ENCODE results near the gene ARHGAP44. TPM values are rescaled to one million over a fixed set of nuclear protein-coding genes. Genes with fewer than 3 reads are reported as not detected.
"Not testable (repeated sequence)": the region's sequence is repeated elsewhere in the genome, so short reads cannot be mapped to it uniquely, and the experiment has no call there.

The ARHGAP44 gene
- polyA plus RNA-seq, 6 donors from 2014 or later, result 0.07 to 0.16 TPM; not detected in 4

- Mint-ChIP-seq H3K27me3 (peaks cover 0 to 8% (median 0%) of the 10 kb centered on the region in 3 donors), H3K27ac (no peak overlapping the region), H3K4me1 (no peaks in the 10 kb centered on the region), H3K36me3 (peaks cover 7 to 8% of the 10 kb centered on the region in 2 donors), H3K9me3 (peaks cover 14 to 32% (median 25%) of the 10 kb centered on the region in 7 donors), H3K4me3 (no peak overlapping the region)
- ATAC-seq (ENCODE audit: low read depth in 2 of 2) (no peak), DNase-seq (no peak)
Measured at GRCh38 chr17:12831839-12832238, 42.5 kb downstream of the ARHGAP44 start.

GRCh38 chr17:12839042-12839441 lies 49.7 kb downstream of the ARHGAP44 start:
- Mint-ChIP-seq H3K4me1 (no peaks in the 10 kb centered on the region), H3K36me3 (no peaks in the 10 kb centered on the region), H3K27ac (no peak overlapping the region), H3K9me3 (peaks cover 3 to 11% (median 6%) of the 10 kb centered on the region in 7 donors), H3K27me3 (peaks cover 0 to 2% (median 0%) of the 10 kb centered on the region in 3 donors), H3K4me3 (no peak overlapping the region)
- ATAC-seq (ENCODE audit: low read depth in 2 of 2) (no peak), DNase-seq (no peak)

- peaks cover 0 to 15% (median 6%) of the 10 kb centered on the region in 7 donors for H3K9me3 Mint-ChIP-seq
- DNase-seq (no peak), ATAC-seq (ENCODE audit: low read depth in 2 of 2) (no peak)
- H3K27ac Mint-ChIP-seq, result no peak overlapping the region
- H3K36me3 Mint-ChIP-seq, result no peaks in the 10 kb centered on the region
- H3K4me1 Mint-ChIP-seq, result no peaks in the 10 kb centered on the region
- no peak overlapping the region for H3K4me3 Mint-ChIP-seq
- H3K27me3 Mint-ChIP-seq, result no peaks in the 10 kb centered on the region
Measured at GRCh38 chr17:12842936-12843335, 53.6 kb downstream of the ARHGAP44 start.

GRCh38 chr17:12850996-12851395 lies 61.7 kb downstream of the ARHGAP44 start:
- H3K36me3 Mint-ChIP-seq, result no peaks in the 10 kb centered on the region
- no peak overlapping the region for H3K27ac Mint-ChIP-seq
- H3K4me3 Mint-ChIP-seq, result no peak overlapping the region
- H3K9me3 Mint-ChIP-seq, result peaks cover 0 to 13% (median 2%) of the 10 kb centered on the region in 7 donors
- H3K27me3 Mint-ChIP-seq, result no peaks in the 10 kb centered on the region
- no peak for DNase-seq
- H3K4me1 Mint-ChIP-seq, result no peaks in the 10 kb centered on the region
- ATAC-seq (ENCODE audit: low read depth in 2 of 2), result no peak

GRCh38 chr17:12851901-12852435 lies 62.7 kb downstream of the ARHGAP44 start:
- H3K36me3 Mint-ChIP-seq, result no peaks in the 10 kb centered on the region
- H3K9me3 Mint-ChIP-seq, result peaks cover 0 to 13% (median 2%) of the 10 kb centered on the region in 7 donors
- ATAC-seq (ENCODE audit: low read depth in 2 of 2) (no peak), DNase-seq (no peak)
- no peak overlapping the region for H3K27ac Mint-ChIP-seq
- H3K4me1 Mint-ChIP-seq, result no peaks in the 10 kb centered on the region
- no peaks in the 10 kb centered on the region for H3K27me3 Mint-ChIP-seq
- H3K4me3 Mint-ChIP-seq, result no peak overlapping the region

- Mint-ChIP-seq H3K27ac (no peak overlapping the region), H3K27me3 (no peaks in the 10 kb centered on the region), H3K4me1 (no peaks in the 10 kb centered on the region), H3K9me3 (peaks cover 0 to 23% (median 8%) of the 10 kb centered on the region in 7 donors), H3K4me3 (no peak overlapping the region), H3K36me3 (no peaks in the 10 kb centered on the region)
- ATAC-seq (ENCODE audit: low read depth in 2 of 2) (no peak), DNase-seq (no peak)
Measured at GRCh38 chr17:12853921-12854320, 64.6 kb downstream of the ARHGAP44 start.

- Mint-ChIP-seq H3K36me3 (no peaks in the 10 kb centered on the region), H3K27me3 (no peaks in the 10 kb centered on the region), H3K27ac (no peak overlapping the region), H3K9me3 (peaks cover 2 to 28% (median 6%) of the 10 kb centered on the region in 7 donors), H3K4me1 (no peaks in the 10 kb centered on the region), H3K4me3 (no peak overlapping the region)
- ATAC-seq (ENCODE audit: low read depth in 2 of 2) (no peak), DNase-seq (no peak)
Measured at GRCh38 chr17:12856416-12856815, 67.1 kb downstream of the ARHGAP44 start.

- DNase-seq (no peak), ATAC-seq (ENCODE audit: low read depth in 2 of 2) (no peak)
- Mint-ChIP-seq H3K4me1 (no peaks in the 10 kb centered on the region), H3K27ac (no peak overlapping the region), H3K9me3 (peaks cover 2 to 32% (median 6%) of the 10 kb centered on the region in 7 donors), H3K27me3 (peaks cover 0 to 3% (median 0%) of the 10 kb centered on the region in 3 donors), H3K36me3 (no peaks in the 10 kb centered on the region), H3K4me3 (no peak overlapping the region)
Measured at GRCh38 chr17:12857592-12857991, 68.3 kb downstream of the ARHGAP44 start.

GRCh38 chr17:12859520-12859919 lies 70.2 kb downstream of the ARHGAP44 start:
- Mint-ChIP-seq H3K27ac (no peak overlapping the region), H3K9me3 (peaks cover 2 to 27% (median 10%) of the 10 kb centered on the region in 7 donors), H3K4me3 (no peak overlapping the region), H3K27me3 (peaks cover 0 to 11% (median 0%) of the 10 kb centered on the region in 3 donors), H3K4me1 (no peaks in the 10 kb centered on the region), H3K36me3 (no peaks in the 10 kb centered on the region)
- ATAC-seq (ENCODE audit: low read depth in 2 of 2) (no peak), DNase-seq (no peak)

GRCh38 chr17:12865769-12866168 lies 76.5 kb downstream of the ARHGAP44 start:
- peaks cover 0 to 12% (median 0%) of the 10 kb centered on the region in 3 donors for H3K27me3 Mint-ChIP-seq
- H3K36me3 Mint-ChIP-seq, result no peaks in the 10 kb centered on the region
- no peak for DNase-seq
- H3K9me3 Mint-ChIP-seq, result peaks cover 0 to 10% (median 4%) of the 10 kb centered on the region in 7 donors
- no peaks in the 10 kb centered on the region for H3K4me1 Mint-ChIP-seq
- no peak overlapping the region for H3K4me3 Mint-ChIP-seq
- H3K27ac Mint-ChIP-seq, result no peak overlapping the region
- ATAC-seq (ENCODE audit: low read depth in 2 of 2), result no peak

GRCh38 chr17:12866244-12866643 lies 76.9 kb downstream of the ARHGAP44 start:
- H3K27ac Mint-ChIP-seq, result no peak overlapping the region

GRCh38 chr17:12867726-12868125 lies 78.4 kb downstream of the ARHGAP44 start:
- Mint-ChIP-seq H3K27ac (no peak overlapping the region), H3K36me3 (no peaks in the 10 kb centered on the region), H3K4me1 (no peaks in the 10 kb centered on the region), H3K9me3 (peaks cover 5 to 17% (median 10%) of the 10 kb centered on the region in 7 donors), H3K27me3 (peaks cover 0 to 8% (median 0%) of the 10 kb centered on the region in 3 donors), H3K4me3 (no peak overlapping the region)
- no peak for ATAC-seq (ENCODE audit: low read depth in 2 of 2)
- DNase-seq, result no peak

More at GRCh38 chr17:12866244-12866643, 76.9 kb downstream of the ARHGAP44 start:
- Mint-ChIP-seq H3K4me1 (no peaks in the 10 kb centered on the region), H3K36me3 (no peaks in the 10 kb centered on the region), H3K9me3 (peaks cover 0 to 13% (median 5%) of the 10 kb centered on the region in 7 donors), H3K4me3 (no peak overlapping the region), H3K27me3 (peaks cover 0 to 12% (median 0%) of the 10 kb centered on the region in 3 donors)
- ATAC-seq (ENCODE audit: low read depth in 2 of 2) (no peak), DNase-seq (no peak)

- not testable (repeated sequence) for H3K27ac Mint-ChIP-seq; DNase-seq; H3K4me1 Mint-ChIP-seq; H3K36me3 Mint-ChIP-seq; ATAC-seq (ENCODE audit: low read depth in 2 of 2); H3K4me3 Mint-ChIP-seq; H3K27me3 Mint-ChIP-seq
- H3K9me3 Mint-ChIP-seq, result peaks cover 9 to 23% (median 14%) of the 10 kb centered on the region in 7 donors
Measured at GRCh38 chr17:12873415-12874125, 84.3 kb downstream of the ARHGAP44 start.
